H1 (cell line): ENCODE measurements around the gene PCDHGA11. TPM values are rescaled to one million over a fixed set of nuclear protein-coding genes. Genes with fewer than 3 reads are reported as not detected.

Experiments used
- CTCF ChIP-seq, 3 experiments: IDR thresholded peaks; 1 replicate in 2 of 3; 2 replicates in 1 of 3; pipeline versions ENCODE4 v1.5.1 to v1.6.1; 2011; ENCODE audit warnings: low read length in 3 of 3, mild to moderate bottlenecking in 3 of 3, inconsistent platforms in 2 of 3, low read depth in 1 of 3, moderate library complexity in 1 of 3; ENCODE audit not compliant: insufficient read depth in 1 of 3; ENCODE audit errors: control extremely low read depth in 1 of 3
- E2F6 ChIP-seq: IDR thresholded peaks from 2 replicates; pipeline ENCODE4 v1.6.1; 2012; ENCODE audit warnings: inconsistent platforms
- SIN3A ChIP-seq, 2 experiments: IDR thresholded peaks in 1 of 2; conservative IDR thresholded peaks in 1 of 2; 2 replicates each; pipeline ENCODE4 v1.6.1; 2011 to 2012; ENCODE audit warnings: low read length in 2 of 2, improper control_type of control experiment in 1 of 2, low read depth in 1 of 2, mild to moderate bottlenecking in 1 of 2
- TBP ChIP-seq: IDR thresholded peaks from 2 replicates; pipeline ENCODE4 v1.6.1; 2011; ENCODE audit warnings: low read depth, low read length, improper control_type of control experiment
- polyA plus RNA-seq, 7 experiments: library from polyadenylated mRNA; depleted of rRNA in 3 of 7; stranded (reverse) in 5 of 7; unstranded in 2 of 7; fragments of >200 nt in 5 of 7; fragments of 200-250 nt in 2 of 7; gene quantifications; 1 replicate in 5 of 7; 2 replicates in 1 of 7; 4 replicates in 1 of 7; pipeline versions ENCODE4 v1.2.1 to v1.2.3, GENCODE V29; 2011 to 2013; ENCODE audit warnings: missing spikeins in 2 of 7, mixed read lengths in 2 of 7
- total RNA-seq: library from RNA; stranded (reverse); fragmentation: NEBNext Ultra II Directional; extraction: Animal tissue kit (Norgen Biotek cat#: 25700); gene quantifications from 2 replicates; pipeline ENCODE4 v1.2.1, GENCODE V29; 2021

Gene PCDHGA11
- total and polyA plus RNA-seq, 2 of the 8 experiments (the other 6 are each of a cell fraction or from before 2014, with no cell fraction given): 2.2 to 8.2 TPM

- peak; percentile 26; the same call in 1 of the 2 replicates for TF ChIP-seq E2F6
- 0 out of 4 replicates have a peak, but pooled peaks of 1 of the 2 experiments have one; percentile 52 for TF ChIP-seq SIN3A (conservative IDR thresholded peaks at IDR 0.05 in 1 of 2, IDR thresholded peaks at IDR 0.05 in 1 of 2; ENCODE audit: low read depth in 1 of 2, low read length in 2 of 2)
- TF ChIP-seq CTCF (IDR thresholded peaks at IDR 0.05; ENCODE audit: control extremely low read depth in 1 of 3, insufficient read depth in 1 of 3, low read depth in 1 of 3, low read length in 3 of 3): peak; percentile 76 to 96 (median 81)
- peak; percentile 29; the same call in 1 of the 2 replicates for TF ChIP-seq TBP
Observed at GRCh38 chr5:141417494-141418172, 3.2 kb upstream of the PCDHGA11 start, which contains the start of gene PCDHGB7 (continued).
